Type B pancreatic cell (in vitro differentiated cells): ENCODE measurements around the gene LGALS12. TPM values are rescaled to one million over a fixed set of nuclear protein-coding genes. Genes with fewer than 3 reads are reported as not detected.
A peak's percentile ranks its signal among the peaks of the same experiment; 100 is the strongest.
"Not testable (repeated sequence)": the region's sequence is repeated elsewhere in the genome, so short reads cannot be mapped to it uniquely, and the experiment has no call there.

Experiments
- DNase-seq: peaks from one replicate; pipeline ENCODE4 v3.0.0; 2021; ENCODE audit warnings: mixed read lengths; ENCODE audit not compliant: unreplicated experiment; ENCODE audit errors: extremely low spot score
- H3K27ac Mint-ChIP-seq: 2 replicates; pipeline ENCODE4 v1.8.0; 2021; ENCODE audit warnings: mild to moderate bottlenecking, mixed read lengths
- H3K27me3 Mint-ChIP-seq: 2 replicates; pipeline ENCODE4 v1.8.0; 2021; ENCODE audit warnings: mixed read lengths
- H3K36me3 Mint-ChIP-seq: 2 replicates; pipeline ENCODE4 v1.8.0; 2021; ENCODE audit warnings: mixed read lengths
- H3K4me1 Mint-ChIP-seq: one replicate; pipeline ENCODE4 v1.8.0; 2021; ENCODE audit warnings: mixed read lengths; ENCODE audit not compliant: unreplicated experiment
- H3K4me3 Mint-ChIP-seq: 2 replicates; pipeline ENCODE4 v1.8.0; 2021; ENCODE audit warnings: mild to moderate bottlenecking, mixed read lengths
- H3K9me3 Mint-ChIP-seq: 2 replicates; pipeline ENCODE4 v1.8.0; 2021; ENCODE audit warnings: mixed read lengths
- total RNA-seq: library from RNA; stranded (reverse); gene quantifications from 2 replicates; pipeline ENCODE4 v1.2.1, GENCODE V29; 2021; ENCODE audit warnings: low replicate concordance
- TF ChIP-seq, protein P1 (sequence below): fragments of 200-600 bp; sonication (generic); conservative IDR thresholded peaks from 2 replicates; pipeline ENCODE4 v1.5.0; 2021; ENCODE audit warnings: antibody characterized with exemption, mild to moderate bottlenecking

LGALS12 gene
- total RNA-seq, 1 donor from 2014 or later: 0.34 TPM

DNA sequence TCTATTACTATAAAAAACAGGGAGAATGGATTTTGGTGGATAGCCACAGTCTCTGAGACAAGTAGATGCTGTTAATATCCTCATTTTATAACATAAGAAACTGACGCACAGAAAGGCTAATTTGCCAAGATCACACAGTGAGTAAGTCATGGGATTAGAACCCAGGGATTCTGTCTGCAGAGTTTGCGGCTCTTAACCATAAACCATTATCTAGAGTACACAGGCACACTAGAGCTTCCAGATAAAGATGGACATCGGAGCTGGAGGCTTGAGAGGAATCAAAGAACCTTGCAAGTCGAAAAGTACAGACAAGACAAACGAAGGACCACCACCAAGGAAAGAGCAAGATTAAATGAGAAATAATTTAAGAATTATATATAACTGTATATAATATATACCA is 11.3 kb downstream of the LGALS12 start:
- Mint-ChIP-seq H3K9me3 (peaks cover 10% of the 10 kb centered on the region), H3K4me1 (peaks cover 6% of the 10 kb centered on the region), H3K27ac (no peak overlapping the region), H3K27me3 (no peaks in the 10 kb centered on the region), H3K4me3 (no peak overlapping the region), H3K36me3 (peaks cover 3% of the 10 kb centered on the region)
- TF ChIP-seq, protein P1, sequence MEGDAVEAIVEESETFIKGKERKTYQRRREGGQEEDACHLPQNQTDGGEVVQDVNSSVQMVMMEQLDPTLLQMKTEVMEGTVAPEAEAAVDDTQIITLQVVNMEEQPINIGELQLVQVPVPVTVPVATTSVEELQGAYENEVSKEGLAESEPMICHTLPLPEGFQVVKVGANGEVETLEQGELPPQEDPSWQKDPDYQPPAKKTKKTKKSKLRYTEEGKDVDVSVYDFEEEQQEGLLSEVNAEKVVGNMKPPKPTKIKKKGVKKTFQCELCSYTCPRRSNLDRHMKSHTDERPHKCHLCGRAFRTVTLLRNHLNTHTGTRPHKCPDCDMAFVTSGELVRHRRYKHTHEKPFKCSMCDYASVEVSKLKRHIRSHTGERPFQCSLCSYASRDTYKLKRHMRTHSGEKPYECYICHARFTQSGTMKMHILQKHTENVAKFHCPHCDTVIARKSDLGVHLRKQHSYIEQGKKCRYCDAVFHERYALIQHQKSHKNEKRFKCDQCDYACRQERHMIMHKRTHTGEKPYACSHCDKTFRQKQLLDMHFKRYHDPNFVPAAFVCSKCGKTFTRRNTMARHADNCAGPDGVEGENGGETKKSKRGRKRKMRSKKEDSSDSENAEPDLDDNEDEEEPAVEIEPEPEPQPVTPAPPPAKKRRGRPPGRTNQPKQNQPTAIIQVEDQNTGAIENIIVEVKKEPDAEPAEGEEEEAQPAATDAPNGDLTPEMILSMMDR: no peak
- no peak for DNase-seq

DNA sequence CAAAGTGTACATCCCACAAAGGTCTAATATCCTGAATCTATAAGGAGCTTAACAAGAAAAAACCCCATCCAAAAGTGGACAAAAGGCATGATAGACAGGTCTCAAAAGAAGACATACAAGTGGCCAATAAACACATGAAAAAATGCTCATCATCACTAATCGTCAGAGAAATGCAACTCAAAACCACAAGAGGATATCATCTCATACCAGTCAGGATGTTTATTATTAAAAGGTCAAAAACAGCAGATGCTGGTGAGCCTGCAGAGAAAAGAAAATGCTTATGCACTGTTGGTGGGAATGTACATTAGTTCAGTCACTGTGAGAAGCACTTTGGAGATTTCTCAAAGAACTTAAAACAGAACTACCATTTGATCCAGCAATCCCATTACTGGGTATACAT is 12.7 kb downstream of the LGALS12 start:
- no peak overlapping the region for H3K4me3 Mint-ChIP-seq
- peaks cover 6% of the 10 kb centered on the region for H3K4me1 Mint-ChIP-seq
- TF ChIP-seq, protein P1: no peak
- H3K27ac Mint-ChIP-seq: no peak overlapping the region
- no peak for DNase-seq
- H3K27me3 Mint-ChIP-seq: no peaks in the 10 kb centered on the region
- peaks cover 10% of the 10 kb centered on the region for H3K9me3 Mint-ChIP-seq
- peaks cover 3% of the 10 kb centered on the region for H3K36me3 Mint-ChIP-seq

DNA sequence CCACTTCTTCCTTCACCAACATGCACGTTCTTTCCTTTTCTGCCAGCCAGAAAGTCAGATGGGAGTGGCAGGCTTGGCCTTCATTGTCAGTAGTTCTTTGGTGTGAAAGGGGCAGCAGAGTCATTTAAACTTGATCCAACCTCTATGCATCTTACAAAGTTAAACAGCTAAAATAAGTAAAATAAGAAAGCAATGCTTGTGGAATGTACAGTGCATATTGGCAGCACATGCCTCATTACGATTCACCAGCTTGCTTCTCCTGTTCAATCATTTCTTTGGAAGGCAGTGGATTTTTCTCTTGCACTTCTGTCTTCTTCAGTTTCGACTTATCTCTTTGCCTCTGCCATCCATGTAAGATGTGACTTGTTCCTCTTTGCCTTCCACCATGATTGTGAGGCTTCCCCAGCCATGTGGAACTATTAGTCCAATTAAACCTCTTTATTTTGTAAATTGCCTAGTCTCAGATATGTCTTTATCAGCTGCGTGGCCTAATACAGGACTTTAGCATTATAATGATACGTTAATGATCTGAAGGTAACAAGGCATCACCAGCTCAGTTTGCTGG is 14.8 kb downstream of the LGALS12 start:
- no peak for DNase-seq
- H3K27me3 Mint-ChIP-seq: no peaks in the 10 kb centered on the region
- TF ChIP-seq, protein P1: no peak
- H3K27ac Mint-ChIP-seq: no peak overlapping the region
- H3K4me1 Mint-ChIP-seq: peaks cover 6% of the 10 kb centered on the region
- peaks cover 10% of the 10 kb centered on the region for H3K9me3 Mint-ChIP-seq
- no peak overlapping the region for H3K4me3 Mint-ChIP-seq
- H3K36me3 Mint-ChIP-seq: peaks cover 3% of the 10 kb centered on the region

DNA sequence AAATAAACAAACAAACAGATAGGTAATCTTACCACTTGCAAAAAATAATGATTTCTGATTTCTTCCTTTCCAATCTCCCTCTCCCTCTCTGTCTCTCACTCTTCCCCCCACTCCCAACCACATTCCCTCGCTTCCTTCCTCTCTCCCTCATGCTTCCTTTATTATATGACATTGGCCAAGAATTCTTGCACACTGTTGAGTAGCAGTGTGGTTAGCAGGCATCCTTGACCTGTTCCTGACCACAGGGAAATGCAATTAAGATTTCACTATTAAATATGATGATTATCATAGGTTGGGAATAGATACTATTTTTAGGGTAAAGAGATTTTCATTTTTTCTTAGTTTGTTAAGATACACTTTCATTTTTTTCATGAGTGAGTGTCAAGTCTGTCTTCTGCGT is 16.0 kb downstream of the LGALS12 start:
- DNase-seq: no peak
- Mint-ChIP-seq H3K9me3 (peaks cover 10% of the 10 kb centered on the region), H3K4me3 (no peak overlapping the region), H3K4me1 (peaks cover 6% of the 10 kb centered on the region), H3K27me3 (no peaks in the 10 kb centered on the region), H3K27ac (no peak overlapping the region), H3K36me3 (peaks cover 3% of the 10 kb centered on the region)
- TF ChIP-seq, protein P1: no peak

DNA sequence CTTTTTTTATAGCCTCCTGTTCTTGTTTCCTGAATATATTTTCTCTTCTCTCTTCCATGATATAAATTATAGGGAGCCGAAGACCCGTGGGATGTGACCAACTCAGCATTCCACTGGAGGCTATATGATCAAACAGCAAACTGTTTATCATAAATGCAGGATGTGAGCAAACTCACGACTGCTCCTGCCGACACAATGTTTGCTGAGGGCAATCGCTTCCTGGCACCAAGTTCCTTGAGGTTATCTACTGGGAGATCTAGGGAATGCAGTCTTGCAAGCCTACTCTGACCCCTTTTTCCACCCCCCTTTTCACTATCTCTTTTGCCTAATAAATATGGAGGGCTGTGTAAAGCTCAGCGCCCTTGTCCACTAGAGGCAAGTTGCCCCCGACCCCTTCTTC is 17.3 kb downstream of the LGALS12 start:
- no peak for DNase-seq
- Mint-ChIP-seq H3K36me3 (peaks cover 3% of the 10 kb centered on the region), H3K27ac (no peak overlapping the region), H3K4me1 (peaks cover 13% of the 10 kb centered on the region), H3K4me3 (no peak overlapping the region), H3K9me3 (peaks cover 10% of the 10 kb centered on the region), H3K27me3 (no peaks in the 10 kb centered on the region)
- TF ChIP-seq, protein P1: no peak

DNA sequence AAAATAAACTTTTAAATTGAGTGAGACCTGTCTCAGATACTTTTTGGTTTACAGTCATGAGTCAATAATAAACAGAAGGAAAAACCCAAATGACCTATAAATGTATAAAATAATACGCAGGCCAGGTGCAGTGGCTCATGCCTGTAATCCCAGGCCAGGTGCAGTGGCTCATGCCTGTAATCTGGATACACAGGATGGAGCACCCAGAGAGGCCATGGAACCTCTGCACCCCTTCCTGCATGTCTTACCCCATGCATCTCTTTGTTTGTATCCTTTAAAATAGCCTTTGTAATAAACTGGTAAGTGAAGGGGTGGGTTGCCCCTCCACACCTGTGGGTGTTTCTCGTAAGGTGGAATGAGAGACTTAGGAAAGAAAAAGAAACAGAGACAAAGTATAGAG is 21.8 kb downstream of the LGALS12 start:
- Mint-ChIP-seq H3K4me3 (peak overlapping the region; percentile 62), H3K36me3 (no peaks in the 10 kb centered on the region), H3K9me3 (peaks cover 6% of the 10 kb centered on the region), H3K27ac (peak overlapping the region; percentile 97), H3K4me1 (peaks cover 31% of the 10 kb centered on the region), H3K27me3 (no peaks in the 10 kb centered on the region)
- TF ChIP-seq, protein P1: no peak
- DNase-seq: no peak

DNA sequence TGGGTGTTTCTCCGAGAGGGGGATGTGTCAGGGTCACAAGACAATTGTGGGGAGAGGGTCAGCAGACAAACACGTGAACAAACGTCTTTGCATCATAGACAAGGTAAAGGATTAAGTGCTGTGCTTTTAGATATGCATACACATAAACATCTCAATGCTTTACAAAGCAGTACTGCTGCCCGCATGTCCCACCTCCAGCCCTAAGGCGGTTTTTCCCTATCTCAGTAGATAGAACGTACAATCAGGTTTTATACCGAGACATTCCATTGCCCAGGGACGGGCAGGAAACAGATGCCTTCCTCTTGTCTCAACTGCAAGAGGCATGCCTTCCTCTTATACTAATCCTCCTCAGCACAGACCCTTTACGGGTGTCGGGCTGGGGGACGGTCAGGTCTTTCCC is 22.3 kb downstream of the LGALS12 start:
- H3K9me3 Mint-ChIP-seq, DNase-seq, H3K36me3 Mint-ChIP-seq, H3K27me3 Mint-ChIP-seq: not testable (repeated sequence)
- H3K4me1 Mint-ChIP-seq: peaks cover 32% of the 10 kb centered on the region
- H3K4me3 Mint-ChIP-seq: peak overlapping the region; percentile 62
- H3K27ac Mint-ChIP-seq: peak overlapping the region; percentile 97

DNA sequence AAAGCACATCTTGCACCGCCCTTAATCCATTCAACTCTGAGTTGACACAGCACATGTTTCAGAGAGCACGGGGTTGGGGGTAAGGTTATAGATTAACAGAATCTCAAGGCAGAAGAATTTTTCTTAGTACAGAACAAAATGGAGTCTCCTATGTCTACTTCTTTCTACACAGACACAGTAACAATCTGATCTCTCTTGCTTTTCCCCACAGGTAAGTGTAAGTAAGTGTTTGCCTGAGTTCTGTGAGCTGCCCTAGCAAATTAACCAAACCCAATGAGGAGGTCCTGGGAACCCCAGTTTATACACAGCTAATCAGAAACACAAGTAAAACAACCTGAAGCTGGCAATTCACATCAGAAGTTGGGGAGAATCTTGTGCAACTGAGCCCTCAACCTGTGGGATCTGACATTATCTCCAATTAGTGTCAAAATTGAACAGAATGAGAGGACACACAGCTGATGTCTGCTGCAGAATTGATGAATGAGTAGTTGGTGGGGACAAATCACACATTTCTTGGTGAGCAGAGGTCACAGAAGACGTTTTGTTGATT is 22.9 kb downstream of the LGALS12 start:
- Mint-ChIP-seq H3K4me1 (peaks cover 38% of the 10 kb centered on the region), H3K4me3 (peak overlapping the region; percentile 76), H3K27ac (peak overlapping the region; percentile 98)
- H3K27me3 Mint-ChIP-seq, DNase-seq, H3K36me3 Mint-ChIP-seq, H3K9me3 Mint-ChIP-seq: not testable (repeated sequence)
